WTC11 (cell line): Measurements from ENCODE around the gene KCNC3.

Source experiments
- CBFB ChIP-seq: sonication (generic); formaldehyde crosslinking; IDR thresholded peaks from 2 replicates; pipeline ENCODE4 v1.8.1; 2022; ENCODE audit warnings: mild to moderate bottlenecking, low read depth, missing genetic modification reagents
- ETV6 ChIP-seq: sonication (generic); formaldehyde crosslinking; IDR thresholded peaks from 2 replicates; pipeline ENCODE4 v1.8.1; 2022; ENCODE audit warnings: mild to moderate bottlenecking, missing genetic modification reagents
- FOXP1 ChIP-seq: sonication (generic); formaldehyde crosslinking; IDR thresholded peaks from 2 replicates; pipeline ENCODE4 v1.8.0; 2022; ENCODE audit warnings: missing genetic modification reagents, mild to moderate bottlenecking, moderate library complexity, borderline replicate concordance
- JUN ChIP-seq: sonication (generic); formaldehyde crosslinking; IDR thresholded peaks from 2 replicates; pipeline ENCODE4 v1.8.0; 2023; ENCODE audit warnings: mild to moderate bottlenecking, missing genetic modification reagents
- NFYB ChIP-seq: sonication (generic); formaldehyde crosslinking; conservative IDR thresholded peaks from 2 replicates; pipeline ENCODE4 v1.8.0; 2022; ENCODE audit warnings: low read depth, missing genetic modification reagents
- NR3C1 ChIP-seq: sonication (generic); formaldehyde crosslinking; conservative IDR thresholded peaks from 2 replicates; pipeline ENCODE4 v1.8.1; 2023; ENCODE audit warnings: low read depth, mild to moderate bottlenecking, missing genetic modification reagents
- TP53 ChIP-seq: sonication (generic); formaldehyde crosslinking; IDR thresholded peaks from 2 replicates; pipeline ENCODE4 v1.8.1; 2023; ENCODE audit warnings: mild to moderate bottlenecking, missing genetic modification reagents
- TF ChIP-seq, protein P1 (sequence below): sonication (generic); formaldehyde crosslinking; IDR thresholded peaks from 2 replicates; pipeline ENCODE4 v1.8.0; 2022; ENCODE audit warnings: mild to moderate bottlenecking, missing genetic modification reagents
- TF ChIP-seq, protein P2 (sequence below): fragments of 250-450 bp; sonication (Bioruptor Pico); conservative IDR thresholded peaks from 2 replicates; pipeline ENCODE4 v1.9.0; 2021; ENCODE audit warnings: mild to moderate bottlenecking
- TF ChIP-seq, protein P3 (sequence below): fragments of 200-600 bp; IDR thresholded peaks from 2 replicates; pipeline ENCODE4 v1.8.0; 2022; ENCODE audit warnings: antibody characterized with exemption
- TF ChIP-seq, protein P4 (sequence below): sonication (generic); formaldehyde crosslinking; IDR thresholded peaks from 2 replicates; pipeline ENCODE4 v1.8.1; 2022; ENCODE audit warnings: mild to moderate bottlenecking, moderate library complexity, missing genetic modification reagents
- TF ChIP-seq, protein P5 (sequence below): sonication (generic); formaldehyde crosslinking; IDR thresholded peaks from 2 replicates; pipeline ENCODE4 v1.8.1; 2023; ENCODE audit warnings: mild to moderate bottlenecking, missing genetic modification reagents, moderate library complexity
- TF ChIP-seq, protein P6 (sequence below): sonication (generic); formaldehyde crosslinking; IDR thresholded peaks from 2 replicates; pipeline ENCODE4 v1.8.1; 2022; ENCODE audit warnings: low read depth, missing genetic modification reagents, borderline replicate concordance
- TF ChIP-seq, protein P7 (sequence below): fragments of 250-450 bp; sonication (Bioruptor Pico); IDR thresholded peaks from 2 replicates; pipeline ENCODE4 v2.1.2; 2022; ENCODE audit warnings: mild to moderate bottlenecking, moderate library complexity

DNA sequence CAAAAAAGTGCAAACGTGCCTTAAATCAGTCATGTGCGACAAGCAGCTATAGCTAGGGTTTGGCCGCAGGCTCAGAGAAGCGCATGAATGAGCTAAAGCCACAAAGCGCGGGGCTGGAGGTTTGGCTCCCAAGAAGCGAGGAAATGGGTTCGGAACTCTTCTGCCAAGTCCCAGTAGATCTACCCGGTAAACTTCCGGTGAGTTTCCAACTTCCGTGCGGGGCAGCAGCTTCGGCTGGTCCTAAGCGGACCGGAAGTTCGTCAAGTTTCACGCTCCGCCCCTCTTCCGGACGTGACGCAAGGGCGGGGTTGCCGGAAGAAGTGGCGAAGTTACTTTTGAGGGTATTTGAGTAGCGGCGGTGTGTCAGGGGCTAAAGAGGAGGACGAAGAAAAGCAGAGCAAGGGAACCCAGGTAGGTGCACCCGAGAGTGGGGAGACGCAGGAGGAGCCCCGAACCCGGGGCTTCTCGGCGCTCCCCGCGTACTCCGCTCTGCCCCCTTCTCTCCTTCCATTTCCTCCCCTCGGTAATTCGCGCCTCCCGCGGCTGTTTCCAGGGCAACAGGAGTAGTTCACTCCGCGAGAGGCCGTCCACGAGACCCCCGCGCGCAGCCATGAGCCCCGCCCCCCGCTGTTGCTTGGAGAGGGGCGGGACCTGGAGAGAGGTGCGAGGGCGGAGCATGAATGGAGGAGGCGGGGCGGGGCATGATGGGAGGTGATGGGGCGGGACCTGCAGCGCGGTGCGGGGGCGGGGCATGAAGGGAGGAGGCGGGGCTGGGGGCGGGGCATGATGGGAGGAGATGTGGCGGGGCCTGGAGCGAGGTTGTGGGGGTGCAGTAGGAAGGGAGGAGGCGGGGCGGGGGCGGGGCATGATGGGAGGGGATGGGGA lies 47.2 kb upstream of the KCNC3 start, which contains the start of gene NR1H2:
- TF ChIP-seq, protein P1, sequence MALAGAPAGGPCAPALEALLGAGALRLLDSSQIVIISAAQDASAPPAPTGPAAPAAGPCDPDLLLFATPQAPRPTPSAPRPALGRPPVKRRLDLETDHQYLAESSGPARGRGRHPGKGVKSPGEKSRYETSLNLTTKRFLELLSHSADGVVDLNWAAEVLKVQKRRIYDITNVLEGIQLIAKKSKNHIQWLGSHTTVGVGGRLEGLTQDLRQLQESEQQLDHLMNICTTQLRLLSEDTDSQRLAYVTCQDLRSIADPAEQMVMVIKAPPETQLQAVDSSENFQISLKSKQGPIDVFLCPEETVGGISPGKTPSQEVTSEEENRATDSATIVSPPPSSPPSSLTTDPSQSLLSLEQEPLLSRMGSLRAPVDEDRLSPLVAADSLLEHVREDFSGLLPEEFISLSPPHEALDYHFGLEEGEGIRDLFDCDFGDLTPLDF (CRISPR knock-in tag), result 0 out of 2 replicates have a peak, but pooled peaks have one; percentile 30
- TF ChIP-seq, protein P2, sequence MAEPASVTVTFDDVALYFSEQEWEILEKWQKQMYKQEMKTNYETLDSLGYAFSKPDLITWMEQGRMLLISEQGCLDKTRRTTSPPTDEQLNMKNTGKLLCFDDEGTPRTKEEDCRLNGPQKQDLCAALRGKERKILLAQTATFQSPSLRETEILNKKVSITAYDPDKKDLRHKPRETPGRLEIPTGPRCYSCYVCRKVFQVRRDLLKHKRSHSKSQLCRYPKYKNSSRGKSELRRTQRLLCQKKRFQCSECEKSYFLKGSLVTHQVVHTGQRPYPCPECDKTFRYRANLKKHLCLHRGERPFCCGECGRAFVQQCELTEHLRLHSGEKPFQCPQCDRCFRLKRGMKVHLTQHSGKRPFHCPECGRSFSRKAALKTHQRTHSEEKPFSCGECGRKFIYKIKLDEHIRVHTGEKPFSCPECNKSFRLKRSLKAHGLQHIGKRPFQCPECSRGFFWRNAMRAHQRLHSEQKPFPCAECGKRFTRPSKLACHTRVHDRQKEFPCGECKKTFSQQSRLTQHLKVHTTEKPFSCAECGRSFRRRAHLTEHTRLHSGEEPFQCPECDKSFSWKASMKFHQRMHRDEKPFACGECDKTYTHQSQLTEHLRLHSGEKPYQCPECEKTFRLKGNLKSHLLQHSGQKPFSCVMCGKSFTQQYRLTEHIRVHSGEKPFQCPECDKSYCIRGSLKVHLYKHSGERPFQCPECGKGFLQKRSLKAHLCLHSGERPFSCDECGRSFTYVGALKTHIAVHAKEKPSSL (CRISPR knock-in tag), result no peak
- no peak for TF ChIP-seq JUN (CRISPR knock-in tag)
- TF ChIP-seq, protein P3, sequence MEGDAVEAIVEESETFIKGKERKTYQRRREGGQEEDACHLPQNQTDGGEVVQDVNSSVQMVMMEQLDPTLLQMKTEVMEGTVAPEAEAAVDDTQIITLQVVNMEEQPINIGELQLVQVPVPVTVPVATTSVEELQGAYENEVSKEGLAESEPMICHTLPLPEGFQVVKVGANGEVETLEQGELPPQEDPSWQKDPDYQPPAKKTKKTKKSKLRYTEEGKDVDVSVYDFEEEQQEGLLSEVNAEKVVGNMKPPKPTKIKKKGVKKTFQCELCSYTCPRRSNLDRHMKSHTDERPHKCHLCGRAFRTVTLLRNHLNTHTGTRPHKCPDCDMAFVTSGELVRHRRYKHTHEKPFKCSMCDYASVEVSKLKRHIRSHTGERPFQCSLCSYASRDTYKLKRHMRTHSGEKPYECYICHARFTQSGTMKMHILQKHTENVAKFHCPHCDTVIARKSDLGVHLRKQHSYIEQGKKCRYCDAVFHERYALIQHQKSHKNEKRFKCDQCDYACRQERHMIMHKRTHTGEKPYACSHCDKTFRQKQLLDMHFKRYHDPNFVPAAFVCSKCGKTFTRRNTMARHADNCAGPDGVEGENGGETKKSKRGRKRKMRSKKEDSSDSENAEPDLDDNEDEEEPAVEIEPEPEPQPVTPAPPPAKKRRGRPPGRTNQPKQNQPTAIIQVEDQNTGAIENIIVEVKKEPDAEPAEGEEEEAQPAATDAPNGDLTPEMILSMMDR, result no peak
- TF ChIP-seq, protein P4, sequence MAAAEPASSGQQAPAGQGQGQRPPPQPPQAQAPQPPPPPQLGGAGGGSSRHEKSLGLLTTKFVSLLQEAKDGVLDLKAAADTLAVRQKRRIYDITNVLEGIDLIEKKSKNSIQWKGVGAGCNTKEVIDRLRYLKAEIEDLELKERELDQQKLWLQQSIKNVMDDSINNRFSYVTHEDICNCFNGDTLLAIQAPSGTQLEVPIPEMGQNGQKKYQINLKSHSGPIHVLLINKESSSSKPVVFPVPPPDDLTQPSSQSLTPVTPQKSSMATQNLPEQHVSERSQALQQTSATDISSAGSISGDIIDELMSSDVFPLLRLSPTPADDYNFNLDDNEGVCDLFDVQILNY (CRISPR knock-in tag), result no peak
- no peak for TF ChIP-seq CBFB (CRISPR knock-in tag)
- TF ChIP-seq TP53 (CRISPR knock-in tag), result no peak
- no peak for TF ChIP-seq FOXP1 (CRISPR knock-in tag)
- TF ChIP-seq, protein P5, sequence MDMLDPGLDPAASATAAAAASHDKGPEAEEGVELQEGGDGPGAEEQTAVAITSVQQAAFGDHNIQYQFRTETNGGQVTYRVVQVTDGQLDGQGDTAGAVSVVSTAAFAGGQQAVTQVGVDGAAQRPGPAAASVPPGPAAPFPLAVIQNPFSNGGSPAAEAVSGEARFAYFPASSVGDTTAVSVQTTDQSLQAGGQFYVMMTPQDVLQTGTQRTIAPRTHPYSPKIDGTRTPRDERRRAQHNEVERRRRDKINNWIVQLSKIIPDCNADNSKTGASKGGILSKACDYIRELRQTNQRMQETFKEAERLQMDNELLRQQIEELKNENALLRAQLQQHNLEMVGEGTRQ, result no peak
- TF ChIP-seq, protein P6, sequence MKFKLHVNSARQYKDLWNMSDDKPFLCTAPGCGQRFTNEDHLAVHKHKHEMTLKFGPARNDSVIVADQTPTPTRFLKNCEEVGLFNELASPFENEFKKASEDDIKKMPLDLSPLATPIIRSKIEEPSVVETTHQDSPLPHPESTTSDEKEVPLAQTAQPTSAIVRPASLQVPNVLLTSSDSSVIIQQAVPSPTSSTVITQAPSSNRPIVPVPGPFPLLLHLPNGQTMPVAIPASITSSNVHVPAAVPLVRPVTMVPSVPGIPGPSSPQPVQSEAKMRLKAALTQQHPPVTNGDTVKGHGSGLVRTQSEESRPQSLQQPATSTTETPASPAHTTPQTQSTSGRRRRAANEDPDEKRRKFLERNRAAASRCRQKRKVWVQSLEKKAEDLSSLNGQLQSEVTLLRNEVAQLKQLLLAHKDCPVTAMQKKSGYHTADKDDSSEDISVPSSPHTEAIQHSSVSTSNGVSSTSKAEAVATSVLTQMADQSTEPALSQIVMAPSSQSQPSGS (CRISPR knock-in tag), result no peak
- TF ChIP-seq NFYB (CRISPR knock-in tag), result no peak
- TF ChIP-seq, protein P7, sequence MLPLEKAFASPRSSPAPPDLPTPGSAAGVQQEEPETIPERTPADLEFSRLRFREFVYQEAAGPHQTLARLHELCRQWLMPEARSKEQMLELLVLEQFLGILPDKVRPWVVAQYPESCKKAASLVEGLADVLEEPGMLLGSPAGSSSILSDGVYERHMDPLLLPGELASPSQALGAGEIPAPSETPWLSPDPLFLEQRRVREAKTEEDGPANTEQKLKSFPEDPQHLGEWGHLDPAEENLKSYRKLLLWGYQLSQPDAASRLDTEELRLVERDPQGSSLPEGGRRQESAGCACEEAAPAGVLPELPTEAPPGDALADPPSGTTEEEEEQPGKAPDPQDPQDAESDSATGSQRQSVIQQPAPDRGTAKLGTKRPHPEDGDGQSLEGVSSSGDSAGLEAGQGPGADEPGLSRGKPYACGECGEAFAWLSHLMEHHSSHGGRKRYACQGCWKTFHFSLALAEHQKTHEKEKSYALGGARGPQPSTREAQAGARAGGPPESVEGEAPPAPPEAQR (CRISPR knock-in tag), result no peak
- peak; percentile 83 for TF ChIP-seq ETV6 (CRISPR knock-in tag)
- TF ChIP-seq NR3C1, result no peak
